Ascending aorta (tissue), 2 donors: ENCODE results near the gene CITED4. TPM values are rescaled to one million over a fixed set of nuclear protein-coding genes. Genes with fewer than 3 reads are reported as not detected.

Source experiments
- DNase-seq, 2 donors: peaks; one replicate each; pipeline ENCODE4 v3.0.0-alpha.2; 2019; ENCODE audit warnings: low spot score in 2 of 2
- H3K27ac ChIP-seq, 2 donors: fragments of 200-600 bp; sonication (generic); one replicate each; pipeline ENCODE4 v1.5.1; 2016 to 2017; ENCODE audit warnings: mild to moderate bottlenecking in 1 of 2
- H3K27me3 ChIP-seq: fragments of 200-600 bp; sonication (generic); one replicate; pipeline ENCODE4 v1.5.1; 2017
- H3K36me3 ChIP-seq, 2 donors: fragments of 200-600 bp; sonication (generic); one replicate each; pipeline ENCODE4 v1.5.1; 2016
- H3K4me1 ChIP-seq, 2 donors: fragments of 200-600 bp; sonication (generic); one replicate each; pipeline ENCODE4 v1.5.1; 2016 to 2017; ENCODE audit warnings: mild to moderate bottlenecking in 1 of 2
- H3K4me3 ChIP-seq, 2 donors: fragments of 200-600 bp; sonication (generic); one replicate each; pipeline ENCODE4 v1.5.1; 2016 to 2017; ENCODE audit warnings: mild to moderate bottlenecking in 1 of 2
- H3K9me3 ChIP-seq, 2 donors: fragments of 200-600 bp; sonication (generic); one replicate each; pipeline ENCODE4 v1.5.1; 2016
- intact Hi-C: fragments of 100-400 bp; cut with DNase I; formaldehyde crosslinking; loops from one replicate; pipeline ENCODE4 v1.15.1; 2023
- total RNA-seq: library from RNA; depleted of rRNA; stranded (reverse); fragments of >200 nt; gene quantifications from one replicate; pipeline ENCODE4 v1.1.0, GENCODE V29; 2016
- TF ChIP-seq, protein P1 (sequence below), 3 experiments: fragments of 200-600 bp in 2 of 3; fragments of 450-650 bp in 1 of 3; sonication (generic) in 2 of 3; IDR thresholded peaks; one replicate each; pipeline ENCODE4 v1.5.1; 2016 to 2019; ENCODE audit warnings: antibody characterized with exemption in 3 of 3, mild to moderate bottlenecking in 1 of 3, moderate library complexity in 1 of 3

The CITED4 gene
- total RNA-seq, 1 donor from 2014 or later: 47.6 TPM

DNA sequence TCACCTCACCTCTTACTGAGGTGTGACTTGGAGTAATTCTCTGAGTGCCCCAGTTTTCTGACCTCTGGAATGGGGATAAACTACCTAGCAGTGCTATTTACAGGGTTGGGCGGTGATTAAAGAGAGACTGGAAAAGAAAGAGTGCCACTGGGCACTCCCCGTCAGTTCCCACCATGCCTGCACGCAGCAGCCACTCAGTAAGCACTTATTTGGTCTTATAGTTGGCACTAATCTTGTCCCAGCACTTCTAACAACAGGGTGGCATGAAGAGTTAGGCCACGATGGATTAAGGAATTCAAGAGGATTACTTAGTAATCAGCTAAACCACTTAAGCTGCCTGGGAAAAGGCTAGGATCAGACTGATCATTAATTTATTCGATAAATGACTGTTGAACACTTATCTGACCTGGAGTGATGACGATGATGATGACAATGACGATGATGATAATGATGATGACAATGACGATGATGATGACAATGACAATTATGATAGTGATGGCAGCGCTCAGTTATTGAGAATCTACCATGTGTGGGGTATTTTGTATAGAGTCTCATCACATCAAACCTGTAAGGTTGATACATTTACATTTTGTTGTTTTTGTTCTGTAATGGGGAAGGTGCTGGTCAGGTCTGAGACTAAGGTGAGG lies 5.4 kb downstream of the CITED4 start:
- DNase-seq: no peak

DNA sequence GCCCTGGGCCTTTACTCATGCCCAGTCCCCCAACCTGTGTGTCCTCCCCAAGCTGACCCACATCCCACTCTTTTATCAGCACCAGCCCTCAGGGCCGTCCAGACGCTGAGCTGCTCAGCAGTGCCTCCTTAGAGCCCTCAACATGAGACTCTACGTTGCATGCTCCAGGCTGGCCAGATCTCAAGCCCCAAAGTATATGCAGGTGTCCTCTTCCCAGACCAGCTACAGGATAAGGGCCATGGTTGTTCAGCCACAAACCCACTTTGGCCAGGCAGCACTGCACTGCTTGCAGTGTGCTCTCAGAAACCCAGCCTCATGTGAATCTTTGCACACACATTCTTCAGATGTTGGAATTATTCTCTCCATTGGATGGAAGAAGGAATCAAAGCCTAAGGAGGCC lies 6.0 kb downstream of the CITED4 start:
- no peaks in the 10 kb centered on the region for H3K27me3 ChIP-seq
- H3K4me3 ChIP-seq: no peak overlapping the region
- DNase-seq: no peak
- TF ChIP-seq, protein P1, sequence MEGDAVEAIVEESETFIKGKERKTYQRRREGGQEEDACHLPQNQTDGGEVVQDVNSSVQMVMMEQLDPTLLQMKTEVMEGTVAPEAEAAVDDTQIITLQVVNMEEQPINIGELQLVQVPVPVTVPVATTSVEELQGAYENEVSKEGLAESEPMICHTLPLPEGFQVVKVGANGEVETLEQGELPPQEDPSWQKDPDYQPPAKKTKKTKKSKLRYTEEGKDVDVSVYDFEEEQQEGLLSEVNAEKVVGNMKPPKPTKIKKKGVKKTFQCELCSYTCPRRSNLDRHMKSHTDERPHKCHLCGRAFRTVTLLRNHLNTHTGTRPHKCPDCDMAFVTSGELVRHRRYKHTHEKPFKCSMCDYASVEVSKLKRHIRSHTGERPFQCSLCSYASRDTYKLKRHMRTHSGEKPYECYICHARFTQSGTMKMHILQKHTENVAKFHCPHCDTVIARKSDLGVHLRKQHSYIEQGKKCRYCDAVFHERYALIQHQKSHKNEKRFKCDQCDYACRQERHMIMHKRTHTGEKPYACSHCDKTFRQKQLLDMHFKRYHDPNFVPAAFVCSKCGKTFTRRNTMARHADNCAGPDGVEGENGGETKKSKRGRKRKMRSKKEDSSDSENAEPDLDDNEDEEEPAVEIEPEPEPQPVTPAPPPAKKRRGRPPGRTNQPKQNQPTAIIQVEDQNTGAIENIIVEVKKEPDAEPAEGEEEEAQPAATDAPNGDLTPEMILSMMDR (IDR thresholded peaks at IDR 0.05): no peak
- H3K9me3 ChIP-seq: no peaks in the 10 kb centered on the region
- intact Hi-C loops: loop anchor here (10.0 kb wide), 1 partner anchor 249 kb away; no protein-coding TSS in a partner anchor
- H3K4me1 ChIP-seq: peaks cover 10 to 20% of the 10 kb centered on the region in 2 donors
- H3K27ac ChIP-seq: no peak overlapping the region
- no peaks in the 10 kb centered on the region for H3K36me3 ChIP-seq

More for the DNA sequence above, 5.4 kb downstream of the CITED4 start:
- TF ChIP-seq, protein P1 (IDR thresholded peaks at IDR 0.05): no peak
- H3K36me3 ChIP-seq: no peaks in the 10 kb centered on the region
- intact Hi-C loops: loop anchor here (10.0 kb wide), 1 partner anchor 248 kb away; no protein-coding TSS in a partner anchor
- no peak overlapping the region for H3K4me3 ChIP-seq
- H3K9me3 ChIP-seq: no peaks in the 10 kb centered on the region
- H3K27ac ChIP-seq: no peak overlapping the region
- H3K4me1 ChIP-seq: peaks cover 10 to 21% of the 10 kb centered on the region in 2 donors
- no peaks in the 10 kb centered on the region for H3K27me3 ChIP-seq

DNA sequence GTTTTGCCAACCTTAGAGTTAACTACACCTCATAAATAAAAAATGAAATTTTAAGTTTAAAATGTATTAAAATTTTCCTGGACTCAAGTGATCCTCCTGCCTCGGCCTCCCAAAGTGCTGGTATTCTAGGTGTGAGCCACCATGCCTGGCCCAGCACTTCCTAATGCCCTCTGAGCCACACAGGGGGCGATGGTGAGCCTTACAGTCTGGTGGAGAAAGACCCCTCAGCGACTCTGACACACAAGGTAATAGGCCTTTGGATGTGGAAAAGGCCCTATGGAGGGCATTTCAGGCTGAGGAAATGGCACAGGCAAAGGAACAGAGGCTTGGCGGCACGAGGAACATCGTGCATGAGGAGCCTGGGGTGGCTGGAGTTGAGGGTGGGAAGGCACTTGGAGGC lies 6.7 kb downstream of the CITED4 start:
- intact Hi-C loops: loop anchor here (10.0 kb wide), 1 partner anchor 249 kb away; no protein-coding TSS in a partner anchor
- H3K4me1 ChIP-seq: peaks cover 4 to 14% of the 10 kb centered on the region in 2 donors
- no peak for DNase-seq
- H3K9me3 ChIP-seq: no peaks in the 10 kb centered on the region
- no peak overlapping the region for H3K4me3 ChIP-seq
- TF ChIP-seq, protein P1 (IDR thresholded peaks at IDR 0.05): peak in 1 of 3 experiments; percentile 21
- no peaks in the 10 kb centered on the region for H3K27me3 ChIP-seq
- H3K36me3 ChIP-seq: no peaks in the 10 kb centered on the region
- H3K27ac ChIP-seq: no peak overlapping the region

DNA sequence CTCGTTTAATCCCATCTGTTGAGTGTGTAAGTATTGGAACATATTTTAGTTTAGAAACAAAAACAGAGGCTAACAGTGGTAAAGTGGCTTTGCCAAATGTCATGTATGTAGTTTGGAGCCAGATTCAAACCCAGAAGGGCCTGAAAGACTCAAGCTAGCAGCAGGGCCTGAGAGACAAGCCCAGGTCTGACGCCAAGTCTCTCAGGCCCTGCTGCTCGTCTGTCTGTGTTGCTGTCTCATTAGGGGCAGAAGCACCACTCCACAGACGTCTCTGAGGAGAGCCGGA lies 8.3 kb downstream of the CITED4 start:
- DNase-seq: no peak
- TF ChIP-seq, protein P1 (IDR thresholded peaks at IDR 0.05): no peak
- Histone ChIP-seq H3K4me3 (no peak overlapping the region), H3K27me3 (no peaks in the 10 kb centered on the region), H3K27ac (peak overlapping the region; percentile 46 to 49), H3K9me3 (no peaks in the 10 kb centered on the region), H3K4me1 (peaks cover 0 to 9% of the 10 kb centered on the region in 2 donors), H3K36me3 (no peaks in the 10 kb centered on the region)
- intact Hi-C loops: loop anchor here (10.0 kb wide), 1 partner anchor 251 kb away; no protein-coding TSS in a partner anchor

DNA sequence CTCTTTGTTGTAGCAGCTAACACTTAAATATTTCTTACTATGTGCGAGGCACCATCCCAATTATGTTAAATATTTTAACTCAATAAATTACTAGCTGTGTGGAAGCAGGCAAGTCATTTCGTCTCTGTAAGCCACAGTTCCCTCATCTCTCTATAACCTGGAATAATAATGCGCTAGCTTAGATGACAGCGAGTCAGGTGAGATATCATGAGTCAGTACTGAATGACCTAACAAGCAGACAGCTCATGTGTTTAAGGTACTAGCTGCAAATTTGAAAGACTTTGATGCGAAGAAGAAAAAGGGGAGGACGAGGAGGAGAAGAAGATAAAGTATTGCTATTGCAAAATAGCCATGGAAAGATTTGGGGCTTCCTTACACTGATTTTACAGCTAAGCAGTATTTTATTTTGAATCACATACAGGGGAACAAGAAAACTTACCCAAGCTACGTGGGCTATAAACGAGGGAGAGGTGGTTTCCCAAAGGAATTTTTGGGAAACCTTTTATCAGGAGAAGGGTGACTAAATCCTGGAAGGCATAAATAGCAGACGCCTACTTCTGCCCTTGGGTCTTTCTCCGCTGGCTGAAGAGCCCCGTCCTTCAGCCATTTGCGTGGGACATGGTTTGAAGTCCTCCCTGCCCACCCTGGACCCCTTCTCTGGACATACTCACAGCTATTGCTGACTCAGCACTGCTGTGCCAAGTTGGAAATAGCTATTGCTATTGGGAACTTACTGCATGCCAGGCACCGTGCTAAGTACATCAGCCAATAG lies 8.9 kb downstream of the CITED4 start:
- Histone ChIP-seq H3K4me3 (no peak overlapping the region), H3K27ac (peak overlapping the region; percentile 46 to 49), H3K36me3 (no peaks in the 10 kb centered on the region), H3K27me3 (no peaks in the 10 kb centered on the region), H3K9me3 (no peaks in the 10 kb centered on the region), H3K4me1 (peaks cover 0 to 12% of the 10 kb centered on the region in 2 donors)
- intact Hi-C loops: loop anchor here (10.0 kb wide), 1 partner anchor 252 kb away; no protein-coding TSS in a partner anchor
- TF ChIP-seq, protein P1 (IDR thresholded peaks at IDR 0.05): no peak
- DNase-seq: no peak
